HAP-1 (cell line): ENCODE measurements around the gene CERK.

ENCODE experiments used
- DNase-seq, 2 experiments: peaks; one replicate each; pipeline ENCODE4 v3.0.0-alpha.2; 2016 to 2020; ENCODE audit warnings: low spot score in 2 of 2
- H3K27me3 ChIP-seq: fragments of 250-450 bp; sonication (Bioruptor Pico); 2 replicates; pipeline ENCODE4 v1.5.1; 2020; ENCODE audit warnings: low read depth, mild to moderate bottlenecking, moderate library complexity
- H3K36me3 ChIP-seq: fragments of 250-450 bp; sonication (Bioruptor Pico); replicated peaks from 2 replicates; pipeline ENCODE4 v1.5.1; 2020; ENCODE audit warnings: mild to moderate bottlenecking
- H3K4me1 ChIP-seq: fragments of 250-450 bp; sonication (Bioruptor Pico); 2 replicates; pipeline ENCODE4 v1.5.1; 2020; ENCODE audit warnings: mild to moderate bottlenecking
- H3K4me3 ChIP-seq: fragments of 250-450 bp; sonication (Bioruptor Pico); 2 replicates; pipeline ENCODE4 v1.5.1; 2020; ENCODE audit warnings: mild to moderate bottlenecking, moderate library complexity
- H3K9me3 ChIP-seq: fragments of 250-450 bp; sonication (Bioruptor Pico); 2 replicates; pipeline ENCODE4 v1.5.1; 2020; ENCODE audit warnings: mild to moderate bottlenecking, moderate library complexity
- in situ Hi-C: fragments of 300-500 bp; cut with MboI; formaldehyde crosslinking; loops from 3 replicates; pipeline ENCODE4 v1.14.3; 2020; ENCODE audit warnings: low sequenced_read_pairs, inconsistent platforms, mixed read lengths

The CERK gene

DNA sequence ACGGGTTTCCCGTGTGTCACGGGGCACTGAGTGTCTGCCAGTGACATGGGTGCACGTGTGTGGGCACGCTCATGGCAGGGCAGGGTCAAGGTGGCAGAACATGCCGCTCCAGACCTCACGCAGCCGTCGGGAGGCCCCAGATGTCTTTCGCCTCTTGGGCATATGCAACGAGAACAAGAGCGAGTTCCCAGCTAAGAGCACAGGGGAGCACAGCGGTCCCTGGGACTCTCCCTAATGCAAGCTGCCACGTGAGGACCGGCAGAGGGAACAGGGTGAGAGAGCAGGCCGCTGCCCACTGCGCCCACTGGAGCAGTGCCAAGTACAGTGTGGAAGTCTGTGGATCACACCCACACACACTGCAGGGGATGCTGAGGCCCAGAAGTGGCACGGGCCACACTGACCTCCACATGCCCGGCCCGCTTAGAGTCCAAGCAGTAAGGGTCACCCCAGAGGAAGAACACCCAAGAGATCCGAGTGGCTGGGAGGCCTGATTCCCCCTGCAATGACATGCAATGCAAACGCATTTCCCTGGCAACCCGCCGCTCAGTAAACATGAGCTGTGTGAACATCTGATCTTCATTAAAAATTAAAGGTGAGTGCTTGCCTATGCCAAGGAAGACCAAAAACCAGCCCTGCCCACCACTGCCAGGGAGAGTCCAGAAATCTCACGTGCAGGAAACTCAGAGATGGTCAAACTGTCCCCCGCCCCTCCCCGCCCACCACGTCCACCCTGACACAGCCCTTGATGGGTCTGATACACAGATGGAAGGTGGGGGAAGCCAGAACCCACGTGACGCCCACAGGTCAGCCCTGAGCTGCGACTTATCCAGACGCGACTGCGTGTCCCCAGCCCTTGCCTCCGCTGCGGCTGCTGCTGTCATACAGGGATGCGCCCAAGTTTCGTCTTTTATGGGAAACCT lies 11.7 kb downstream of the CERK start:
- no peak for DNase-seq
- Histone ChIP-seq H3K36me3 (no peaks in the 10 kb centered on the region), H3K4me3 (no peak overlapping the region), H3K4me1 (no peaks in the 10 kb centered on the region), H3K9me3 (no peaks in the 10 kb centered on the region), H3K27me3 (no peaks in the 10 kb centered on the region)
- in situ Hi-C loops, result no loop called here

DNA sequence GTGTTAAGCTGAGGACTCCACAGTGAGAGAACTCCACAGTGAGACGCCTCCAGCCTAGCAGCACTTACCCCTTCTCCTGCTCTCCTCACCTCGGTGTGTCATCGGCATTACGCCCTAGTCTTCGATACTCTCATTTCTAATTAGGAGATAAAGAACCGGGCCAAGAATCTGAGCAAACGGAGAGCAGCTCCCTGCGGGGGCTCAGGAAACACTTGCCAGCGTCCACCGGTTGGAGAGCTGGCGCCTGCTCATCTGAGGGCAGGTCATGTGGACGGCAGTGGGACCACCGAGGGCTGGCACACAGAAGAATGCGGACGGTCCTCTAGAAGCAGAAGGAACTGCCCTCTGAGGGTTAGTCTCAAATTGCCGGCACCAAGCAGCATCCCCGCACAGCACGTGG lies 13.0 kb downstream of the CERK start:
- no peak for DNase-seq
- no peaks in the 10 kb centered on the region for H3K4me1 ChIP-seq
- no peaks in the 10 kb centered on the region for H3K27me3 ChIP-seq
- H3K9me3 ChIP-seq, result no peaks in the 10 kb centered on the region
- in situ Hi-C loops, result no loop called here
- peaks cover 5% of the 10 kb centered on the region for H3K36me3 ChIP-seq
- no peak overlapping the region for H3K4me3 ChIP-seq

DNA sequence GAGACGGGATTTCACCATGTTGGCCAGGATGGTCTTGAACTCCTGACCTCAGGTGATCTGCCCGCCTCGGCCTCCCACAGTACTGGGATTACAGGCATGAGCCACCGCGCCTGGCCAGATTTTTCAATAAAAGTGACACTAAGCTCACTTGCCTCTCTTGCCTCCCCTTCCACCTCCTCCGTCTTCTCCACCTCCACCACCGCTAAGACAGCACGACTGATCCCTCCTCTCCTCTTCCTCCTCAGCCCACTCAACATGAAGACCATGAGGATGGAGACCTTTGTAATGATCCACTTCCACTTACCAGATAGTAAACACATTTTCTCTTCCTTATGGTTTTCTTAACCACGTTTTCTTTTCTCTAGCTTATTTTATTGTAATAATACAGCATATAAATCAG lies 14.2 kb downstream of the CERK start:
- no peaks in the 10 kb centered on the region for H3K4me1 ChIP-seq
- peaks cover 17% of the 10 kb centered on the region for H3K36me3 ChIP-seq
- H3K27me3 ChIP-seq, result no peaks in the 10 kb centered on the region
- in situ Hi-C loops, result no loop called here
- no peaks in the 10 kb centered on the region for H3K9me3 ChIP-seq
- DNase-seq, result no peak
- H3K4me3 ChIP-seq, result no peak overlapping the region

DNA sequence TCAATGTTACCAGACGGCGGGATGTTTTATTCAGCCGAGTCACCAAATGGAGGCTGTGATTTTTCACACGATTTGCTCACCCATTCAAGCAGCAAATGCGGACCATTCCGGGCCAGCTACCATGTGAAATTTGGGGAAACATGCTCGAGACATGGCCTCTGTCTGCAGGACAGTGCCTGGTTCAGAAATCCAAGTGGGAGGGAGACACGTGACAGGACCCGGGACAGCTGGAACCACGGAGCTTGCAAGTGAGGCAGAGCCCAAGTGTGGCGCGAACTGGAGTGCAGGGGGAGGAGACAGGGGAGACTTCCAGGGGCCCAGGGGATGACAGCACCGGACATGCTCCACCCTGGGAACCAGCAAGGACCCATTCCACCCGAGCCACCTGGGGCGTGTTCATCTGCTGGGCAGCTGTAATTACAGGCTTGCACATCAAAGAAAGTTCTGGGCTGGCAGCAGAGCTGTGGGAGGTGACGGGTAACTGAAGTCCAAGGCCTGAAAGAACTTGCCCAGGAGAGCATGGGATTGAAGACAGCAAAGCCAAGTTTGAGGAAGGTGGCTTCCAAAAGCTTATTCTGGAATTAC lies 16.5 kb downstream of the CERK start:
- no peaks in the 10 kb centered on the region for H3K4me1 ChIP-seq
- no peak for DNase-seq
- in situ Hi-C loops, result no loop called here
- no peaks in the 10 kb centered on the region for H3K27me3 ChIP-seq
- H3K9me3 ChIP-seq, result no peaks in the 10 kb centered on the region
- no peak overlapping the region for H3K4me3 ChIP-seq
- H3K36me3 ChIP-seq, result peaks cover 29% of the 10 kb centered on the region

DNA sequence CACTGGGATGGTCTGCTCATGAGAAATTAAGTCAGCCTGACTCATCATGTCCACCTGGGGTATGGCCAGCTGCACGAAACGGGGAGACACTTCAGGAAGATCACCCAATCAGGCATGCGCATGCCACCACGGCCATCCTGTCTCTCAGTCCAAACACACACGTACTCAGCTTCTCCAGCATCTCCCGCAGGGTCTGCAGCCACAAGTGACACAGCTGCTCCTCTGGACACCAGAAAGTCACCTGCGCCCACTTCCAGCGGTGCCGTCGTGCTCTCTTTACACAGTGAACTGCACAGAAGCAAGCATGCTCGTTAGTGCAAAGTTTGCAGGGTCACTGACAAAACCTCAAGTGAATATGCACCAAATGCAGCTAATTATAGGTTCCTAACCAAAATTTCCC lies 18.1 kb downstream of the CERK start:
- no peaks in the 10 kb centered on the region for H3K4me1 ChIP-seq
- in situ Hi-C loops, result no loop called here
- H3K9me3 ChIP-seq, result no peaks in the 10 kb centered on the region
- DNase-seq, result no peak
- peaks cover 29% of the 10 kb centered on the region for H3K36me3 ChIP-seq
- H3K27me3 ChIP-seq, result no peaks in the 10 kb centered on the region
- H3K4me3 ChIP-seq, result no peak overlapping the region

DNA sequence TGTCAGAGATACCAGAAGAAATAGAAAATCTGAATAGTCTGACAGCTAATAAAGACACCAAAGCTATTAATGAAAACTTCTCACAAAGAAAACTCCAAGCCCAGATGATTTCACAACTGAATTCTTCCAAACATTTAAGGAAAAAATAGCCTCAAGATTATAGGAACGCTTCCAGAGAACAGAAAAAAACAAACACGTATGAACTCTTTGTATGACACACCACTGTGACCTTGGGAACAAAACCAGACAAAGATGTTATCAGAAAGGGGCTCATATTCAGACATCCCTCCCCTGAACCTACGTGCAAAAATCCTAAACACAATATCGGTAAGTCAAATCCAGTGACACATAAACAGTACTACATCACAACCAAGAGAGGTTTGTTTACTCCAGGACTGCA lies 23.5 kb downstream of the CERK start:
- H3K9me3 ChIP-seq, result no peaks in the 10 kb centered on the region
- peaks cover 38% of the 10 kb centered on the region for H3K36me3 ChIP-seq
- H3K27me3 ChIP-seq, result no peaks in the 10 kb centered on the region
- H3K4me3 ChIP-seq, result no peak overlapping the region
- H3K4me1 ChIP-seq, result peaks cover 10% of the 10 kb centered on the region
- DNase-seq, result no peak
- in situ Hi-C loops, result no loop called here

DNA sequence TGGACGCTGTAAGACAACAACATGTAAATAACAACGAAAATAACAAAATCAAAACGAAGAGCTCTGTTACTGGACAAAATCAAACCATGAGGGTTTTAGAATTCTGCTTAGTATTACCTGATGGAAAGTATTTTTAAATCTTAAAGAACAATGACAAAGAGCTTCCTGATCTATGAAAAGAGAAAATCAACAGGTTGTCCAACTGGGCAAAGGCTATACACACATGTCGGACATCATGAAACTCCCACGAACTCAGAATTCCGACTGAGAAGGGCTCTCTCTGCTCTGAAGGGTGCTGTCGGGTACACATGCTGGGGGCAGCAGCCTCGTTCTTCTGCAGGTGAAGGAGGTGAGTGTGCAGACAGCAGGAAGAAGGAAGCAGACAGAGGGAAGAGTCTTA lies 25.8 kb downstream of the CERK start:
- H3K4me3 ChIP-seq, result no peak overlapping the region
- H3K4me1 ChIP-seq, result peaks cover 10% of the 10 kb centered on the region
- no peaks in the 10 kb centered on the region for H3K27me3 ChIP-seq
- in situ Hi-C loops, result no loop called here
- no peaks in the 10 kb centered on the region for H3K9me3 ChIP-seq
- DNase-seq, result no peak
- peaks cover 44% of the 10 kb centered on the region for H3K36me3 ChIP-seq

DNA sequence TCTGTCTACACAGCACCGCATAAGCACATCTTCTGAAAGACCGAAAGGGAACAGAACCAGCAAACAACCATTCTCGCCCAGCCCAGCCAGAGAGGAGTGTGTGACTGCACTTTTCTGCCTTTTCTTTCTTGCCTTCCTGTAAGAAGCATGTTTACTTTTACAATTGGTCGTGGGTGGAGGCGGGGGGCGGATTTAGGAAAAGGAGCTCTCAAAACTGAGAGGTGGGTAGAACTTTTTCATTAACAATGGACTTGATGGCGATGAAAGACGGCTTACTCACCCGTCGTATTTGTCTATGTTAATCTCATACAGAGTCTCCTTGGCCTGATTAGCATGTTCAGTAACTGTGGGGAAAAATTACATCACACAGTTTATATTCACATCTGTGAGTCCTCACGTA lies 27.2 kb downstream of the CERK start:
- peak; percentile 91 to 97 for DNase-seq
- peaks cover 48% of the 10 kb centered on the region for H3K36me3 ChIP-seq
- in situ Hi-C loops, result no loop called here

DNA sequence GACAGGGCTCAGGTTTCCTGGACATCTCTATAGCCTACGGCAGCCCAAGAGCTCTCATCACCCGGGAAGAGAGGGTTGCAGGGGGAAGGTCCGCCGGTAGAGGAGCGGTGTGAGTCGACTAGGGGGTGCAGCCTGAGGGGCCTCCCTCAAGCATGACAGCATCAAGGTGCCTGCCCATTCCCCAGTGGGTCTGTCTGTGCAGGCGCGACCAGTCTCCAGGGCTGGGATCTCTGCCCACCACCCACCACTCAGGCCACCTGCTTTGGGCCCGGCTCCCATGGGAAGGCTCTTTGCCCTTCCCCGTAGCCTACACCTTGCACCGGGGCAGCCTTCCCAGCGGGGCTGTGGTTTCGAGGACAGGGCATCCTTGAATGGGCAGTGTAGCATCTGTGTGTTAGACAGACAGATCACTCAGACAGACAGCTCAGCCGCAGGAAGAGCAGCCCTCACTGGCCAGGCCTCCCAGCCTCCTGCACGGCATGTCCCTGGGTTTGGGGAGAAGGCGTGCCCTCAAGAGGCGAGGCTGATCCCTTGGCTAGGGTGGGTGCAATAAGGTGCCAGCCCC lies 29.2 kb downstream of the CERK start:
- no peaks in the 10 kb centered on the region for H3K27me3 ChIP-seq
- H3K36me3 ChIP-seq, result peaks cover 44% of the 10 kb centered on the region
- in situ Hi-C loops, result no loop called here

More for the DNA sequence above, 27.2 kb downstream of the CERK start:
- peaks cover 10% of the 10 kb centered on the region for H3K4me1 ChIP-seq
- H3K27me3 ChIP-seq, result no peaks in the 10 kb centered on the region
- no peak overlapping the region for H3K4me3 ChIP-seq
- no peaks in the 10 kb centered on the region for H3K9me3 ChIP-seq

DNA sequence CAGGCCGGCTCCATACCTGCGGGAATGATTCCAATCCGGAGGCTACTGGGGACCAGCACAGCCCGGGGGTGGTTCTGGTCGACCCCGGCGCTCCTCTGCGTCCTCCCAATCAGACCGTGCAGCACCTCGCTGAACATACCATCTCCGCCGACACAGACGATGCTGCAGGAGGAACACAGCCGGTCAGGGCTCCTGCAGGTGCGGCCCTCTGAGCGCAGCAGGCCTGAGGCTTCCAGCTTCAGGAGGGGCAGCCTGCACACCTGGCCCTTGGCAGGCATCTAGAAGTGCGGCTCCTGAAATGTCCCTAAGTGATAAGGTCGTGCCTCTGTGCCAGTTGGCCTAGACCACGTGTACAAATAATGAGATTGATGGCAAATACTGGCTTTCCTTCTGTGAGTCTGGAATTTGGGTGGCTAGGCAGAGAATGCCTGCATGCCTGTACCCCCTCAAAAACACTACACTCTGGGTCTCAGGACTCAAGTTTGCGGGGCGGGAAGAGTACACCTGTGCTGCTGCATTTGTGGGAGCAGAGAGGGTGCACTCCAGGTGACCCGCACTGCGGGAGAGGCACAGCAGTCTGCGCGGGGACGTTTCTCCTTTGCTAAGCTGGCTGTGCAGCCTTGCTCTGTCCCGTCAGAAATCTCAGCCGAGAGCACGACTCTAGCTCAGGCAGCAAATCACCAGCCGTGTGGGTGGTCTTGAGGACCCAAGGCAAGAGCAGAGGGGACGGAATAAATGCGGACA lies 30.1 kb downstream of the CERK start:
- no peaks in the 10 kb centered on the region for H3K27me3 ChIP-seq
- peaks cover 10% of the 10 kb centered on the region for H3K4me1 ChIP-seq
- no peaks in the 10 kb centered on the region for H3K9me3 ChIP-seq
- H3K4me3 ChIP-seq, result no peak overlapping the region
- H3K36me3 ChIP-seq, result peaks cover 40% of the 10 kb centered on the region
- in situ Hi-C loops, result no loop called here
- DNase-seq, result no peak

More for the DNA sequence above, 29.2 kb downstream of the CERK start:
- no peak for DNase-seq
- Histone ChIP-seq H3K4me3 (no peak overlapping the region), H3K9me3 (no peaks in the 10 kb centered on the region), H3K4me1 (peaks cover 10% of the 10 kb centered on the region)

DNA sequence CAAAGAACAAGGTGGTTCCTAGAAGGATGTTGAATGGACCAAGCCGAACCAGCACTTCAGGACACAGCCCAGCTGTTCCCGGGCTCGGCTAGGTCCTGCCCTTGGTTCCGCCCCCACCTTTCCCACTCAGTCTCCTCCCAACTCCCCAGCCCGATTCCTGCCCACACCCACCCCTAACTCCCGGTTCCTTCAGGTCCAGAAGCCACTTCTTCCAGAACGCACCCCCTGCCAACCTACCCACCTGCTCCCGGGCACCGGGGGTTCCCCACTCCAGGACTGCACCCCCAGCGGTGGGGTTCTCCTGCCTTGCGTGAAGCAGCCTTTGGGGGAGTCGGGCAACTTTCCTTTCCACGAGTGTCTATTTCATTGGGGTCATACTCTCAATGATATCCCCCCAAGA lies 30.7 kb downstream of the CERK start:
- Histone ChIP-seq H3K4me3 (no peak overlapping the region), H3K27me3 (no peaks in the 10 kb centered on the region), H3K4me1 (peaks cover 10% of the 10 kb centered on the region), H3K9me3 (no peaks in the 10 kb centered on the region), H3K36me3 (peaks cover 40% of the 10 kb centered on the region)
- in situ Hi-C loops, result no loop called here
- no peak for DNase-seq

DNA sequence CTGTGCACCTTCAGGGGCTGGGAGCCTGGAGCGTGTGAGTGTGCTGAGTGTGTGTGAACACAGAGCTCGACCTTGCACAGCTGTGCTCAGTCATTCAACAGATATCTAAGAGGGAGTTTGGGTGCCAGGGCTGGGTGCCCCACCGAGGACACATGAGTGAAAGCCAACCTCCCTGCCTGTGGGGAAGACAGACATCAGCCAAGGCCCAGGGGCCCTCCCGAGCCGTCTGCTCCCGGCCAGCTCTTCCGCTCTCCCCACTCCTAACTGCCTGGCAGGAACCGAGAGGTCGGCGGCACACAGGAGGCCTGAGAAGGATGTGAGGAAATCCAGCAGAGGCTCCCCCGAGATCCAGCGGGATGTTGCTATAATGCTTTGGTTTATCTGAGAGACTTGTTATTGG lies 32.0 kb downstream of the CERK start:
- H3K9me3 ChIP-seq, result no peaks in the 10 kb centered on the region
- no peak overlapping the region for H3K4me3 ChIP-seq
- no peak for DNase-seq
- in situ Hi-C loops, result no loop called here
- no peaks in the 10 kb centered on the region for H3K27me3 ChIP-seq
- peaks cover 5% of the 10 kb centered on the region for H3K4me1 ChIP-seq
- peaks cover 47% of the 10 kb centered on the region for H3K36me3 ChIP-seq

DNA sequence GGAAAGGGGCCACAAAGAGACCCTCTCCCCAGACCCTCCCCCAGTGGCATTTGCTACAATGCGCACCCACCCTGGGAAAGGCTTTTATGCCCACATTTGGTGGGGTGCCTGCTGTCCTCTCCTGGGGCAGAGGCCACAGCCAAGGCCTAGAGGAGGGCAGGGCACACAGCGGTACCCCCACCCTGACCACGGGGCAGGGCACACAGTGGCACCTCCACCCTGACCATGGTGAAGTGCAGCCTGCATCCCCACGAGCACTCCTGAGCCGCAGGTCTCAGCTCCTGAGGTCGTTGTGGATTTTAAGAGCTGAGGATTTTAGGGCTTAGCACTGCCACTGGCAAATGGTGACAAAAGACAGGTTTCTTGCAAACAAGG lies 34.1 kb downstream of the CERK start:
- no peak for DNase-seq
- in situ Hi-C loops, result no loop called here
- H3K4me3 ChIP-seq, result no peak overlapping the region
- no peaks in the 10 kb centered on the region for H3K27me3 ChIP-seq
- H3K9me3 ChIP-seq, result no peaks in the 10 kb centered on the region
- no peaks in the 10 kb centered on the region for H3K4me1 ChIP-seq
- peaks cover 50% of the 10 kb centered on the region for H3K36me3 ChIP-seq
